HG03103 (cell line): Measurements from ENCODE around the gene PHLDA3.
A peak's percentile ranks its signal among the peaks of the same experiment; 100 is the strongest.
"Not testable (repeated sequence)": the region's sequence is repeated elsewhere in the genome, so short reads cannot be mapped to it uniquely, and the experiment has no call there.

Experiments
- ATAC-seq: cut with Tn5 transposase; IDR thresholded peaks from one replicate; pipeline ENCODE4 v1.9.1; 2021; ENCODE audit warnings: low read depth; ENCODE audit not compliant: unreplicated experiment

Gene PHLDA3

GRCh38 chr1:201488830-201489589 lies 20.0 kb upstream of the PHLDA3 start:
- ATAC-seq: no peak

- no peak for ATAC-seq
These were observed 18.8 kb upstream of the PHLDA3 start for GRCh38 chr1:201487742-201488141.

GRCh38 chr1:201486187-201486586 lies 17.2 kb upstream of the PHLDA3 start:
- no peak for ATAC-seq

- ATAC-seq: no peak
These were observed 16.3 kb upstream of the PHLDA3 start for GRCh38 chr1:201485184-201485774.

GRCh38 chr1:201483373-201483949 lies 14.5 kb upstream of the PHLDA3 start:
- no peak for ATAC-seq

- no peak for ATAC-seq
These were observed 13.8 kb upstream of the PHLDA3 start for GRCh38 chr1:201482755-201483154.

GRCh38 chr1:201481761-201482493 lies 12.9 kb upstream of the PHLDA3 start:
- peak; percentile 62 for ATAC-seq

- ATAC-seq: no peak
These were observed 12.0 kb upstream of the PHLDA3 start for GRCh38 chr1:201481004-201481380.

- ATAC-seq: peak; percentile 60
These were observed 11.4 kb upstream of the PHLDA3 start for GRCh38 chr1:201480231-201481003.

GRCh38 chr1:201479201-201479730 lies 10.3 kb upstream of the PHLDA3 start:
- ATAC-seq: no peak

GRCh38 chr1:201478666-201479065 lies 9.7 kb upstream of the PHLDA3 start:
- ATAC-seq: not testable (repeated sequence)

GRCh38 chr1:201476670-201477344 lies 7.8 kb upstream of the PHLDA3 start:
- no peak for ATAC-seq

GRCh38 chr1:201475915-201476669 lies 7.1 kb upstream of the PHLDA3 start:
- no peak for ATAC-seq

- no peak for ATAC-seq
These were observed 6.1 kb upstream of the PHLDA3 start for GRCh38 chr1:201475130-201475529.

- ATAC-seq: no peak
These were observed 4.3 kb upstream of the PHLDA3 start for GRCh38 chr1:201473296-201473695.

- not testable (repeated sequence) for ATAC-seq
These were observed 3.3 kb upstream of the PHLDA3 start for GRCh38 chr1:201472321-201472720.

- ATAC-seq: no peak
These were observed 2.8 kb upstream of the PHLDA3 start for GRCh38 chr1:201471772-201472171.

GRCh38 chr1:201470581-201470980 lies 1.6 kb upstream of the PHLDA3 start:
- no peak for ATAC-seq

- no peak for ATAC-seq
These were observed 672 bp upstream of the PHLDA3 start for GRCh38 chr1:201469645-201470074.
